GM21360 (cell line): ENCODE measurements around the gene MLEC.

ENCODE experiments used
- ATAC-seq: cut with Tn5 transposase; IDR thresholded peaks from one replicate; pipeline ENCODE4 v1.9.1; 2021; ENCODE audit warnings: mild to moderate bottlenecking, moderate library complexity; ENCODE audit not compliant: unreplicated experiment

Gene MLEC

GRCh38 chr12:120686690-120687577 lies at the start of gene MLEC:
Gene MLEC, plus strand, starts transcription at chr12:120687149. Its CDS starts 148 bp downstream, at chr12:120687297.
- peak; percentile 68 for ATAC-seq

- ATAC-seq: peak; percentile 53
Measured at GRCh38 chr12:120639771-120640721, 46.9 kb upstream of the MLEC start, which contains the start of gene CABP1. Gene CABP1, plus strand, starts transcription at chr12:120640626. Its CDS starts 60 bp downstream, at chr12:120640686.

- ATAC-seq: peak; percentile 33
Measured at GRCh38 chr12:120640861-120641833, 45.8 kb upstream of the MLEC start.

- ATAC-seq: no peak
Measured at GRCh38 chr12:120642121-120642520, 44.8 kb upstream of the MLEC start.

GRCh38 chr12:120642826-120643225 lies 44.1 kb upstream of the MLEC start:
- no peak for ATAC-seq

- no peak for ATAC-seq
Measured at GRCh38 chr12:120643574-120643973, 43.4 kb upstream of the MLEC start.

- ATAC-seq: no peak
Measured at GRCh38 chr12:120646044-120646443, 40.9 kb upstream of the MLEC start.

GRCh38 chr12:120647375-120647755 lies 39.6 kb upstream of the MLEC start:
- no peak for ATAC-seq

GRCh38 chr12:120649442-120650232 lies 37.3 kb upstream of the MLEC start:
- no peak for ATAC-seq

GRCh38 chr12:120650233-120650690 lies 36.7 kb upstream of the MLEC start:
- no peak for ATAC-seq

GRCh38 chr12:120651821-120652220 lies 35.1 kb upstream of the MLEC start:
- no peak for ATAC-seq

GRCh38 chr12:120652656-120653435 lies 34.1 kb upstream of the MLEC start:
- no peak for ATAC-seq

- ATAC-seq: no peak
Measured at GRCh38 chr12:120653611-120654010, 33.3 kb upstream of the MLEC start.

GRCh38 chr12:120654656-120655055 lies 32.3 kb upstream of the MLEC start:
- ATAC-seq: no peak

GRCh38 chr12:120656008-120656407 lies 30.9 kb upstream of the MLEC start:
- ATAC-seq: no peak

- no peak for ATAC-seq
Measured at GRCh38 chr12:120658286-120659150, 28.4 kb upstream of the MLEC start.

- ATAC-seq: no peak
Measured at GRCh38 chr12:120659151-120659525, 27.8 kb upstream of the MLEC start.

- no peak for ATAC-seq
Measured at GRCh38 chr12:120661432-120661831, 25.5 kb upstream of the MLEC start.
